KMS-11 (cell line): Measurements from ENCODE around the gene ERVH48-1.
"Not testable (repeated sequence)": the region's sequence is repeated elsewhere in the genome, so short reads cannot be mapped to it uniquely, and the experiment has no call there.

Experiments
- H2AFZ ChIP-seq: fragments of 200-600 bp; sonication (generic); 2 replicates; pipeline ENCODE4 v1.6.1; 2016; ENCODE audit warnings: antibody characterized with exemption, mixed run types, low read depth
- H3K27ac ChIP-seq: fragments of 200-600 bp; sonication (generic); 2 replicates; pipeline ENCODE4 v1.6.1; 2016; ENCODE audit warnings: mild to moderate bottlenecking, mixed run types
- H3K27me3 ChIP-seq: fragments of 200-600 bp; sonication (generic); 2 replicates; pipeline ENCODE4 v1.6.1; 2017; ENCODE audit warnings: mild to moderate bottlenecking, low read depth, mixed run types, moderate library complexity; ENCODE audit not compliant: insufficient read depth
- H3K36me3 ChIP-seq: fragments of 200-600 bp; sonication (generic); 2 replicates; pipeline ENCODE4 v1.6.1; 2017; ENCODE audit warnings: mild to moderate bottlenecking, mixed run types; ENCODE audit not compliant: insufficient read depth
- H3K4me1 ChIP-seq: fragments of 200-600 bp; sonication (generic); 2 replicates; pipeline ENCODE4 v1.6.1; 2016; ENCODE audit warnings: mild to moderate bottlenecking, low read depth, mixed run types; ENCODE audit not compliant: poor library complexity, severe bottlenecking
- H3K4me2 ChIP-seq: fragments of 200-600 bp; sonication (generic); 2 replicates; pipeline ENCODE4 v1.7.0; 2016; ENCODE audit warnings: mild to moderate bottlenecking, mixed run types
- H3K4me3 ChIP-seq: fragments of 200-600 bp; sonication (generic); IDR thresholded peaks from 2 replicates; pipeline ENCODE4 v1.6.1; 2017; ENCODE audit warnings: low read depth, low read length, mixed read lengths; ENCODE audit not compliant: insufficient read depth
- H3K79me2 ChIP-seq: fragments of 200-600 bp; sonication (generic); 2 replicates; pipeline ENCODE4 v1.6.1; 2016; ENCODE audit warnings: low read depth, mixed run types; ENCODE audit not compliant: insufficient read depth
- H3K9ac ChIP-seq: fragments of 200-600 bp; sonication (generic); 2 replicates; pipeline ENCODE4 v1.6.1; 2016; ENCODE audit warnings: mild to moderate bottlenecking, mixed run types
- H4K20me1 ChIP-seq: fragments of 200-600 bp; sonication (generic); 2 replicates; pipeline ENCODE4 v1.6.1; 2016; ENCODE audit warnings: mild to moderate bottlenecking, mixed run types; ENCODE audit not compliant: insufficient read depth
- TF ChIP-seq, protein P1 (sequence below): fragments of 200-600 bp; sonication (generic); conservative IDR thresholded peaks from 2 replicates; pipeline ENCODE4 v1.6.1; 2017; ENCODE audit warnings: low read depth, mild to moderate bottlenecking, antibody characterized with exemption, low read length, moderate library complexity, mixed read lengths

Gene ERVH48-1

DNA sequence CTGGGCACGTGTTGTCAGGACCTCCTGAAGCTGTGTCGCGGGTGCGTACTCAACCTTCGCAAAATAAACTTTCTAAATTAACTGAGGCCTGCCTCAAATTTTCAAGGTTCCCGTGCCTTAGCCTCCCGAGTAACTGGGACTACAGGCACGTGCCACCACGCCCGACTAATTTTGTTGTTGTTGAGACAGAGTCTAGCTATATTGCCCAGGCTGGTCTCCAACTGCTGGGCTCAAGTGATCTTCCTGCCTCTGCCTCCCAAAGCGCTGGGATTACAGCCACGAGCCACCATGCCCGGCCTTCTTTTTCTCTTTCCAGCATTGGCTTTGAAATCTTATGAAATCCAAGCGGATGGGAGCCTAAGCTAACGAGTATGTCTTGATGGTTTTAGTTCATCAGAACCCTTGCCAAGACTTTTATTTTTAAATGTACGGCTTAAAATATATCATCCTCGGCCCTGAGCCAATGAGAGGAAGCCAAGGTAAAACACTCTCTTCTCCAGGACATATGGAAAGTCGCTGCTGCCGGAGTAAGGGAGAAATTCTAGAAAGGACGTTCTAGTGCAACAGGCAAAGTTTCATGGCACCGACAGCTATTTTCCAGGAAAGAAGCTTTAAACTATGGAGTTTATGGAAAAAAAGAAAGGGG is 12.7 kb upstream of the ERVH48-1 start:
- H3K4me3 ChIP-seq: no peak overlapping the region
- H3K79me2 ChIP-seq: no peaks in the 10 kb centered on the region
- no peaks in the 10 kb centered on the region for H3K27me3 ChIP-seq
- no peaks in the 10 kb centered on the region for H3K36me3 ChIP-seq
- peaks cover 8% of the 10 kb centered on the region for H3K4me1 ChIP-seq
- no peak overlapping the region for H3K27ac ChIP-seq
- no peak overlapping the region for H2AFZ ChIP-seq
- TF ChIP-seq, protein P1, sequence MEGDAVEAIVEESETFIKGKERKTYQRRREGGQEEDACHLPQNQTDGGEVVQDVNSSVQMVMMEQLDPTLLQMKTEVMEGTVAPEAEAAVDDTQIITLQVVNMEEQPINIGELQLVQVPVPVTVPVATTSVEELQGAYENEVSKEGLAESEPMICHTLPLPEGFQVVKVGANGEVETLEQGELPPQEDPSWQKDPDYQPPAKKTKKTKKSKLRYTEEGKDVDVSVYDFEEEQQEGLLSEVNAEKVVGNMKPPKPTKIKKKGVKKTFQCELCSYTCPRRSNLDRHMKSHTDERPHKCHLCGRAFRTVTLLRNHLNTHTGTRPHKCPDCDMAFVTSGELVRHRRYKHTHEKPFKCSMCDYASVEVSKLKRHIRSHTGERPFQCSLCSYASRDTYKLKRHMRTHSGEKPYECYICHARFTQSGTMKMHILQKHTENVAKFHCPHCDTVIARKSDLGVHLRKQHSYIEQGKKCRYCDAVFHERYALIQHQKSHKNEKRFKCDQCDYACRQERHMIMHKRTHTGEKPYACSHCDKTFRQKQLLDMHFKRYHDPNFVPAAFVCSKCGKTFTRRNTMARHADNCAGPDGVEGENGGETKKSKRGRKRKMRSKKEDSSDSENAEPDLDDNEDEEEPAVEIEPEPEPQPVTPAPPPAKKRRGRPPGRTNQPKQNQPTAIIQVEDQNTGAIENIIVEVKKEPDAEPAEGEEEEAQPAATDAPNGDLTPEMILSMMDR: no peak
- H3K4me2 ChIP-seq: no peak overlapping the region
- no peaks in the 10 kb centered on the region for H4K20me1 ChIP-seq
- H3K9ac ChIP-seq: no peak overlapping the region

DNA sequence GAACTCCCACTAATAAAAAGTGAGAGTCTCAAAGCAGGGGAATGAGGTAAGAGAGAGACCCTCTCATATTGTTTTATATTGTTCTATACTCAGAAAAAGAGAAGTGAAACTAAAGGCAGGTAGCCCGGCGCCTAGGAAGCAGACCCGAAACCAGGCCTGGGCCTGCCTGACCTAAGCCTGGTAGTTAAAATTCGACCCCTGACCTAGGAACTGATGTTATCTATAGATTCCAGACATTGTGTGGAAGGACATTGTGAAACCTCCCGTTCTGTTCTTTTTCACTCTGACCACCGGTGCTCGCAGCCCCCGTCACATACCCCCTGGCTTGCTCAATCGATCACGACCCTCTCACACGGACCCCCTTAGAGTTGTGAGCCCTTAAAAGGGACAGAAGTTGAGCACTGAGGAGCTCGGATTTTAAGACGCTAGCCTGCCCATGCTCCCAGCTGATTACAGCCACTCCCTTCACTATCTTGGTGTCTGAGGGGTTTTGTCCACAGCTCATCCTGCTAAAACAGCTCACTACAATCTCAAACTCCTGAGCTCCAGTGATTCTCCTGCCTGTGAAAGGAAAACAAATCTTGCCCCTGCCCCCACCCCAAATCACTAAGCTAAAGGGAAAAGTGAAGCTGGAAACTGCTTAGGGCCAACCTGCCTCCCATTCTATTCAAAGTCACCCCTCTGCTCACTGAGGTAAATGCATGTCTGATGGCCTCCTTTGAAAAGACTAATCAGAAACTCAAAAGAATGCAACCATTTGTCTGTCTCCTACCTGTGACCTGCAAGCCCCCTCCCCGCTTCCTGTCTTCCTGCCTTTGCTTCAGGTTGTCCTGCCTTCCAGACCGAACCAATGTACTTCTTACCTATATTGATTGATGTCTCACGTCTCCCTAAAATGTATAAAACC is 11.9 kb upstream of the ERVH48-1 start:
- H3K27ac ChIP-seq, H3K4me3 ChIP-seq, H3K9ac ChIP-seq: not testable (repeated sequence)

DNA sequence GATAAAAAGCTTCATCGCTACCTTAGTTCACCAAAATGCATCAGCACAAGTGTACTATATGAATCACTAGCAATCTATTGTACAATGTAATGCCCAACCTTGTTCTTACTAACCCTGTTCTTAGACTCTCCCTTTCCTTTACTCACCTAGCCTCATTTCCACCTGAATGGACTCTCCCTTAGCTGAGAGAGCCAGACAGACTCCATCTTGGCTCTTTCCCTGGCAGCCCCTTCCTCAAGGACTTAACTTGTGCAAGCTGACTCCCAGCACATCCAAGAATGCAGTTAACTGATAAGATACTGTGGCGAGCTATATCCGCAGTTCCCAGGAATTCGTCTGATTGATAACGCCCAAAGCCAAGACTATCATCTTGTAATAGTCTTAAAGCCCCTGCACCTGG is 10.9 kb upstream of the ERVH48-1 start:
- not testable (repeated sequence) for H3K36me3 ChIP-seq, H3K4me2 ChIP-seq, H3K4me3 ChIP-seq, H3K27me3 ChIP-seq, H3K79me2 ChIP-seq, H3K9ac ChIP-seq, H3K27ac ChIP-seq, H3K4me1 ChIP-seq, H2AFZ ChIP-seq, H4K20me1 ChIP-seq

More for the DNA sequence above, 11.9 kb upstream of the ERVH48-1 start:
- H2AFZ ChIP-seq, H3K4me2 ChIP-seq, H3K4me1 ChIP-seq, H3K79me2 ChIP-seq, H3K27me3 ChIP-seq, H3K36me3 ChIP-seq, H4K20me1 ChIP-seq: not testable (repeated sequence)

DNA sequence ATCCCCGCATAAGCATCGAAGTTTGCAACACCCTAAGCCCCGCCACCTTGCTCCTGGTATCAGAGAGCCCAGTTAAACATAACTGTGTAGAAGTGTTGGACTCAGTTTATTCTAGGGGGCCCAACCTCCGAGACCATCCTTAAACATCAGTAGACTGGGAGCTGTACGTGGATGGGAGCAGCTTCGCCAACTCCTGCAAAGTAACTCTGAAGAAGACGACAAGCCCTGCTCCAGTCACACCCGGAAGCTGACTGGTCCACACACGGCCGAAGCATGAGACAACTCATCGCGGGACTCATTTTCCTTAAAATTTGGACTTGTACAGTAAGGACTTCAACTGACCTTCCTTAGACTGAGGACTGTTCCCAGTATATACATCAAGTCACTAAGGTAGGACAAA is 8.5 kb upstream of the ERVH48-1 start:
- not testable (repeated sequence) for H3K4me2 ChIP-seq, H3K36me3 ChIP-seq, H4K20me1 ChIP-seq

DNA sequence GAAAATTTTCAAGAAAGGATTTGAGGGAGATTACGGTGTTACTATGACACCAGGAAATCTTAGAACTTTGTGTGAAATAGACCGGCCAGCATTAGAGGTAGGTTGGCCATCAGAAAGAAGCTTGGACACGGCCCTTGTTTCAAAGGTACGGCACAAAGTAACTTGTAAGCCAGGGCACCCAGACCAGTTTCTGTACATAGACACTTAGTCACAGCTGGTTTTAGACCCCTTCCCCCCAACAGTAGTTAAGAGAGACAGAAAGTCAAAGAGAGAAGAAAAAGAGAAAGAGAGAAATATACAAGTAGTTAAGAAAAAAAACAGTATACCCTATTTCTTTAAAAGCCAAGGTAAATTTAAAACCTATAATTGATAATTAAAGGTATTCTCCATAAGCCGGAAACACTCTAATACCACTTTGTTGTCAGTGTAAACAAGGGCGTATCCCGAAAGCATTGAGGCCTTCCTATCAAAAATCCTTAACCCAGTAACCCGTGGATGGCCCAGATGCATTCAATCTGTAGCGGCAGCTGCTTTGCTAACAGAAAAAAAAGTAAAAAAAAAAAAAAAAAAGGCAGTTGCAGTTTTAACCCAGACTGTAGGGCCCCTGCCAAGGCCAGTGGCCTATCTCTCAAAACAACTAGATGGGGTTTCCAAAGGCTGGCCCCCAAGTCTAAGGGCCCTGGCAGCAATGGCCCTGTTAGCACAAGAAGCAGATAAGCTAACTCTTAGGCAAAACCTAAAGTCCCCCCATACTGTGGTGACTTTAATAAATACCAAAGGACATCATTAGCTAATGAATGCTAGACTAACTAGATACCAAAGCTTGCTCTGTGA is 7.9 kb upstream of the ERVH48-1 start:
- H3K4me1 ChIP-seq, H3K79me2 ChIP-seq, H3K36me3 ChIP-seq, H3K4me3 ChIP-seq, H3K4me2 ChIP-seq, H3K27ac ChIP-seq, H3K9ac ChIP-seq, H2AFZ ChIP-seq, H3K27me3 ChIP-seq, H4K20me1 ChIP-seq: not testable (repeated sequence)

More for the DNA sequence above, 8.5 kb upstream of the ERVH48-1 start:
- H2AFZ ChIP-seq, H3K27me3 ChIP-seq, H3K4me1 ChIP-seq, H3K9ac ChIP-seq, H3K4me3 ChIP-seq, H3K27ac ChIP-seq, H3K79me2 ChIP-seq: not testable (repeated sequence)

DNA sequence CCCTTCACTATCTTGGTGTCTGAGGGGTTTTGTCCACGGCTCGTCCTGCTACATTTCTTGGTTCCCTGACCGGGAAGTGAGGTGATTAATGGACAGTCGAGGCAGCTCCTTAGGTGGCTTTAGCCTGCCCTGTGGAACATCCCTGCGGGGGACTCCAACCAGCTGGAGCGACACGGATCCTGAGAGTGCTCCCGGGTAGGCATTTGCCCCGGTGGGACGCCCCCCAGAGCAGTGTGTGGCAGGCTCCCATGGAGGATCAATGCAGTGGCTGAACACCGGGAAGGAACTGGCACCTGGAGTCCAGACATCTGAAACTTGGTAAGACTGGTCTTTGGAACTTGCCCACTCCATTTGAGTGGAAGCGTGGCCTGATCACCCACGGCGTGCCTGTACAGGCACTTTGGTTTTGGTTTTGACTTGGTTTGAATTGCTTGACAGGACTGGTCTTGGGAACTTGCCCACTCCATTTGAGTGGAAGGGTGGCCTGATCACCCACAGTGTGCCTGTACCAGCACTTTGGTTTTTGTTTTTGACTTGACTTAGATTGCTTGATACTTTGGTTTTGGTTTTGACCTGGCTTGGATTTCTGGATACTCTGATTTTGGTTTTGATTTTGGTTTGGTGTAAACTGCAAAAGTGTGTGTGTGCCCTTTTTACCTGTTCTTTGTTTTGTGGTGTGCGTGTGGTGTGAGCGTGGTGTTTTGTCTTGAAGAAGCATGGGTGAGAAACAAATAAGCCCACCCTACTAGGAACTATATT is 7.1 kb upstream of the ERVH48-1 start:
- H3K9ac ChIP-seq, H3K4me2 ChIP-seq, H3K27ac ChIP-seq, H2AFZ ChIP-seq, H3K4me1 ChIP-seq, H4K20me1 ChIP-seq, H3K36me3 ChIP-seq, H3K4me3 ChIP-seq, H3K27me3 ChIP-seq, H3K79me2 ChIP-seq: not testable (repeated sequence)
